Measurements from ENCODE around the gene E2F4.

Gene E2F4

DNA sequence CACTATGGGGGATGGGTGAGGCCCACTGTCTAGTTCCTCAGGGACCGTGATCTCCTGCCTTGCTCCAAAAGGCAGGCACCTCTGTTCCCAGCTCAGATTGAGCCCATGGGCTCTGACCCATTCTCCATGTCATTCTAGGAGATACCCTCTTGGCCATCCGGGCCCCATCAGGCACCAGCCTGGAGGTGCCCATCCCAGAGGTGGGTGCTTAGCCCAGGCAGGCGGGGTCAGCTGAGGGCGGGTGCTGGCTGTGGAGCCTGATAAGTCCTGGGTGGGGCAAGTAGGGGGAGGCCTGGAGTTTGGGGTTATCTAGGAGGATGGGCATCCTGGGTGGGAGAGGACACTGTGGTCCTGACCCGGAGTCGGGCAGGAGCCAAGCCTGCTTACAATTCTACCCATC is 2.3 kb downstream of the E2F4 start:
- TF ChIP-seq EZH2phosphoT487 (IDR thresholded peaks at IDR 0.05; ENCODE audit: low read depth): no peak
- TF ChIP-seq, protein P1, sequence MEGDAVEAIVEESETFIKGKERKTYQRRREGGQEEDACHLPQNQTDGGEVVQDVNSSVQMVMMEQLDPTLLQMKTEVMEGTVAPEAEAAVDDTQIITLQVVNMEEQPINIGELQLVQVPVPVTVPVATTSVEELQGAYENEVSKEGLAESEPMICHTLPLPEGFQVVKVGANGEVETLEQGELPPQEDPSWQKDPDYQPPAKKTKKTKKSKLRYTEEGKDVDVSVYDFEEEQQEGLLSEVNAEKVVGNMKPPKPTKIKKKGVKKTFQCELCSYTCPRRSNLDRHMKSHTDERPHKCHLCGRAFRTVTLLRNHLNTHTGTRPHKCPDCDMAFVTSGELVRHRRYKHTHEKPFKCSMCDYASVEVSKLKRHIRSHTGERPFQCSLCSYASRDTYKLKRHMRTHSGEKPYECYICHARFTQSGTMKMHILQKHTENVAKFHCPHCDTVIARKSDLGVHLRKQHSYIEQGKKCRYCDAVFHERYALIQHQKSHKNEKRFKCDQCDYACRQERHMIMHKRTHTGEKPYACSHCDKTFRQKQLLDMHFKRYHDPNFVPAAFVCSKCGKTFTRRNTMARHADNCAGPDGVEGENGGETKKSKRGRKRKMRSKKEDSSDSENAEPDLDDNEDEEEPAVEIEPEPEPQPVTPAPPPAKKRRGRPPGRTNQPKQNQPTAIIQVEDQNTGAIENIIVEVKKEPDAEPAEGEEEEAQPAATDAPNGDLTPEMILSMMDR (IDR thresholded peaks at IDR 0.05; ENCODE audit: low read depth, low read length): no peak
- Histone ChIP-seq H3K36me3 (replicated peaks; ENCODE audit: low read depth, low read length) (peaks cover 50% of the 10 kb centered on the region), H4K20me1 (ENCODE audit: insufficient read depth, low read length) (no peaks in the 10 kb centered on the region), H3K4me3 (ENCODE audit: low read length) (no peak overlapping the region), H3K27ac (ENCODE audit: low read length) (no peak overlapping the region), H3K79me2 (ENCODE audit: low read length) (peaks cover 32% of the 10 kb centered on the region), H3K9me3 (ENCODE audit: insufficient read depth, low read length) (no peaks in the 10 kb centered on the region), H3K9ac (ENCODE audit: low read length) (no peak overlapping the region), H3K4me1 (ENCODE audit: low read length) (peaks cover 12% of the 10 kb centered on the region), H3K27me3 (ENCODE audit: low read depth, low read length) (no peaks in the 10 kb centered on the region), H2AFZ (ENCODE audit: low read depth, low read length) (no peak overlapping the region), H3K4me2 (ENCODE audit: low read length) (no peak overlapping the region)

DNA sequence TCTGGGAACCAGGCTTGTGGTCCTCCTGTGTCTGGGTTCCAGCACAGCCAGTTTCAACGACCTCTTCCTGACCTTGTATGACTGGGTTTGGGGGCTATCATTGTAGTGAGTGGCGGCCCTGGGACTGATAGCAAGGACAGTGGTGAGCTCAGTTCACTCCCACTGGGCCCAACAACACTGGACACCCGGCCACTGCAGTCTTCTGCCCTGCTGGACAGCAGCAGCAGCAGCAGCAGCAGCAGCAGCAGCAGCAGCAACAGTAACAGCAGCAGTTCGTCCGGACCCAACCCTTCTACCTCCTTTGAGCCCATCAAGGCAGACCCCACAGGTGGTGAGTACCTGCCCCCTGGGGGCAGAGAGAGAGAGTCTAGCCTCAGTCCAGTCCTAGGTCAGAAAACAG is 3.7 kb downstream of the E2F4 start:
- no peak overlapping the region for H3K4me3 ChIP-seq (ENCODE audit: low read length)
- H3K9ac ChIP-seq (ENCODE audit: low read length): no peak overlapping the region
- H3K4me1 ChIP-seq (ENCODE audit: low read length): peaks cover 12% of the 10 kb centered on the region
- no peaks in the 10 kb centered on the region for H3K27me3 ChIP-seq (ENCODE audit: low read depth, low read length)
- H4K20me1 ChIP-seq (ENCODE audit: insufficient read depth, low read length): no peaks in the 10 kb centered on the region
- no peak for TF ChIP-seq EZH2phosphoT487 (IDR thresholded peaks at IDR 0.05; ENCODE audit: low read depth)
- TF ChIP-seq, protein P1 (IDR thresholded peaks at IDR 0.05; ENCODE audit: low read depth, low read length): no peak
- H3K27ac ChIP-seq (ENCODE audit: low read length): no peak overlapping the region
- no peak overlapping the region for H3K4me2 ChIP-seq (ENCODE audit: low read length)
- H3K36me3 ChIP-seq (replicated peaks; ENCODE audit: low read depth, low read length): peaks cover 52% of the 10 kb centered on the region
- no peaks in the 10 kb centered on the region for H3K9me3 ChIP-seq (ENCODE audit: insufficient read depth, low read length)
- no peak overlapping the region for H2AFZ ChIP-seq (ENCODE audit: low read depth, low read length)
- H3K79me2 ChIP-seq (ENCODE audit: low read length): peaks cover 32% of the 10 kb centered on the region

- Histone ChIP-seq H2AFZ (ENCODE audit: low read depth, low read length) (no peak overlapping the region), H3K36me3 (replicated peaks; ENCODE audit: low read depth, low read length) (peaks cover 59% of the 10 kb centered on the region), H3K4me2 (ENCODE audit: low read length) (no peak overlapping the region), H3K9me3 (ENCODE audit: insufficient read depth, low read length) (no peaks in the 10 kb centered on the region), H3K27ac (ENCODE audit: low read length) (no peak overlapping the region), H3K9ac (ENCODE audit: low read length) (no peak overlapping the region), H3K79me2 (ENCODE audit: low read length) (peaks cover 30% of the 10 kb centered on the region), H3K27me3 (ENCODE audit: low read depth, low read length) (no peaks in the 10 kb centered on the region), H3K4me1 (ENCODE audit: low read length) (peaks cover 8% of the 10 kb centered on the region), H3K4me3 (ENCODE audit: low read length) (no peak overlapping the region), H4K20me1 (ENCODE audit: insufficient read depth, low read length) (no peaks in the 10 kb centered on the region)
- TF ChIP-seq, protein P1 (IDR thresholded peaks at IDR 0.05; ENCODE audit: low read depth, low read length): no peak
- TF ChIP-seq EZH2phosphoT487 (IDR thresholded peaks at IDR 0.05; ENCODE audit: low read depth): no peak
Measured at GRCh38 chr16:67196881-67197280, 4.9 kb downstream of the E2F4 start.

GRCh38 chr16:67197704-67198103 is 5.7 kb downstream of the E2F4 start:
- H3K9me3 ChIP-seq (ENCODE audit: insufficient read depth, low read length): no peaks in the 10 kb centered on the region
- H3K4me1 ChIP-seq (ENCODE audit: low read length): peaks cover 8% of the 10 kb centered on the region
- no peak overlapping the region for H3K27ac ChIP-seq (ENCODE audit: low read length)
- no peak overlapping the region for H3K4me3 ChIP-seq (ENCODE audit: low read length)
- no peaks in the 10 kb centered on the region for H3K27me3 ChIP-seq (ENCODE audit: low read depth, low read length)
- H3K79me2 ChIP-seq (ENCODE audit: low read length): peaks cover 21% of the 10 kb centered on the region
- peaks cover 59% of the 10 kb centered on the region for H3K36me3 ChIP-seq (replicated peaks; ENCODE audit: low read depth, low read length)
- TF ChIP-seq, protein P1 (IDR thresholded peaks at IDR 0.05; ENCODE audit: low read depth, low read length): no peak
- no peak for TF ChIP-seq EZH2phosphoT487 (IDR thresholded peaks at IDR 0.05; ENCODE audit: low read depth)
- no peak overlapping the region for H3K4me2 ChIP-seq (ENCODE audit: low read length)
- H2AFZ ChIP-seq (ENCODE audit: low read depth, low read length): no peak overlapping the region
- no peak overlapping the region for H3K9ac ChIP-seq (ENCODE audit: low read length)
- no peaks in the 10 kb centered on the region for H4K20me1 ChIP-seq (ENCODE audit: insufficient read depth, low read length)
